GM19238 (cell line): Measurements from ENCODE around the gene PLCH2.

Experiments used
- DNase-seq: peaks from one replicate; pipeline ENCODE4 v3.0.0; 2011; ENCODE audit warnings: low spot score; ENCODE audit not compliant: insufficient read length

Gene PLCH2

DNA sequence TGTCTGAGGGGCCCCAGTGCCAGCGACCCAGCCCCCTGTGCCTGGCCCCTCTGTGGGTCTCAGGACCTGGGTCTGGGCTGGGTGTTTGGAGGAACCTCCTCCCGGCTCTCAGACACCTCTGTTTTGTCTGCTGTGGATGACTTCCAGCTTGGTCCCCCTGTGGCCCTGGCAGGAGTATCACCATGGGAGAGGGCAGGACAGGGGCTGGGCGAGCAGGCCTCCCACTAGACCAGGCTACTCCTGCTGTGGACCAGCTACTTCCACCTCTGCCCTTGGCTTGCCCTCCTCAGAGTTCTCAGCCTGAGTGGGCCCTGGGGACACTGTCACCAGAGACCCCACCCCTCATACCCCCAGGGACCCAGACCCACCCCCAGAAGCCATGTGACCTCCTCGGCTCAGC is 21.8 kb downstream of the PLCH2 start:
- DNase-seq = no peak

DNA sequence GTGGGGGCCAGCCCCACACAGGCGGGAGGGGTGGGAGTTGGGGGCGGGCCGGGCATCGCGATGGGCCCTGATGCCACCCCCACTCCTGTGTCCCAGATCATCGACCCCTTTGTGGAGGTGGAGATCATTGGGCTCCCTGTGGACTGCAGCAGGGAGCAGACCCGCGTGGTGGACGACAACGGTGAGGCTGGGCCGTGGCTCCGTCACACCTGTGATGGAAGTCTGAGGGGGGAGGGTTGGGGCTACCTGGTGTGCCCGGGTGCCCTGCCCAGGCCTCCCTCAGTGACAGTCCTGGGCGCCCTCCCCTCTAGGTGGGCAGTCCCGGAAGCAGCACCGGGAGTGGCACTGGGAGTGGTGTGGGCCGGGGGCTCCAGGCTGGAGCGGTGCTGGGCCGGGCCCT is 22.6 kb downstream of the PLCH2 start:
- DNase-seq = no peak

DNA sequence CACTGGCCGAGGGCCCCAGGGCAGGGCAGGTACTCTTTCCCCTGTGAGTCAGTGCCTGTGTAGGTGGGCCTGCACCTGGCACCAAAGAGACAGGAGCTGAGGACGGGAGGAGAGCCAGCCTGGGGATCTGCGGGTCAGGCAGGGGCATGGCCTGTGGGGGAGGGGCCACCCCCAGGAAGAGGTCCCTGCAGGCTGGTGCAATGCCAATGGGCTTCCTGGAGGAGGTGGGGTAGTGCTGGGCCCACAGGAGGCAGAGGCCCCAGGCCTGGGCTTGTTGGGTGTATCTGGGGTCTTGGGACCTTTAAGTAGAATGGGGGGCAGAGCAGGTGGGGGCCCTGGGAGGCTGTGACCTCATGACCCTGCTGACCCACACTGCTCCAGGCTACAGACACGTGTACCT is 23.2 kb downstream of the PLCH2 start:
- no peak for DNase-seq

DNA sequence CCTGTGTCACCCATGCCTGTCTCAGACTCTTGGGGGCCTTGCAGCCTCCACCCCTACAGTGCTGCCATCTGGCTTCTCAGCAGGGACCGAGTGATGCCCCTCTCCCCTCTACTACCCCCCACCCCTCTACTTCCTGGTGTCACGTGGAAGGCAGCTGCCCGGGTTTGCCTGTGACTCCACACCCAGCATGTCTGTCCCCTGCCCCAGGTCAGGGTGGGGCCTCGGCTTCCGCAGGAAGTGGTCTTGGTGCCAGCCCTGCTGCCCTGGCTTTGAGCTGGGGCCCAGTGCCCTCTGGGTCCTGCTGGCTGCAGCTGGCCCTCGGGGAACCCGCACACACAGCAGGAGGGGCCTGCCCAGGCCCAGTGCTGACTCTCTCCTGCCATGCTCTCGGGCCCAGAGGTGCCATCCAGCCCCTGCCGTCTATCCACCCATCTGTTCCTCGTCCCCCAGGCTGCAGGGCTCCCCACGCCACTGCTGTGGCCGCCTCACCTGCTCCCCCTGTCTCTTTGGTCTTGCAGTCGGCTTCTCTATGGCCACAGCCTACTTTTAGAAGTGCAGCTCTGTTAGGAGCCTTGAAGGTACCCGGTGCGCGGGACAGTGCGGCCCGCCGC is 24.0 kb downstream of the PLCH2 start:
- no peak for DNase-seq

DNA sequence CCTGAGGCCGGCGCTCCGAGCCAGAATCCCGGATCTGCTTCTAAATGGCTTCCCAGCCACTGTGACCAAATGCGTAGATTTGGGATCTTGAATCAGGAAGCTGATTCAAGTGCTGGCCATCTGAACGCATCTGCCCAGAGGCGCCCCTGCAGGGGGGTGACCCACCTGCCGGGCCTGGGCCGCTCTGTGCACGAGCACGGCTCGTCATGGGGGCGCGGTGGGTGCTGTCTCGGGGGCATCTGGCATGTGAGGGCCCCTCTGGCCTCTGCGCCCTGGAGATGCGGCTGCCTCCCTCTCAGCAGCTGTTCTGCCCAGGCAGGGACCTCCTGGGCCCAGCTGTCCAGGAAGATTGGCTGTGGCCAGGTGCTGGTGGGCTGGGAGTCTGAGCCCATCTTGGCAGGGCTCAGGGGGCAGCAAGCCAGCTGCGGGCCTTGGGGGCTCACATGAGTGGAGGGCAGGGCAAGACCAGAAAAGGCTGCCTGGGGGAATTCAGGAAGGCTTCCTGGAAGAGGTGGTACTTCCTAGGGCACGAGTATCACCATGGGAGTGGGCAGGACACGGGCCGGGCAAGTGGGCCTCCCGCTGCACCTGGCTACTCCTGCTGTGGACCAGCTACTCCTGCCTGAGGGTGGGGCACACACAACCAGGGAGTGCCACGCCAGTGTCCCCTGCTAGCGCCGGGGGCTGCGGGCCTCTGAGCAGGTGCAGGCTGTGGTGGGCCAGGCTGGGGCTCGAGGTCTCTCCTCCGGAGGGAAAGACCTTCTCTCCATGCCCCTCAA is 25.1 kb downstream of the PLCH2 start:
- DNase-seq = no peak

DNA sequence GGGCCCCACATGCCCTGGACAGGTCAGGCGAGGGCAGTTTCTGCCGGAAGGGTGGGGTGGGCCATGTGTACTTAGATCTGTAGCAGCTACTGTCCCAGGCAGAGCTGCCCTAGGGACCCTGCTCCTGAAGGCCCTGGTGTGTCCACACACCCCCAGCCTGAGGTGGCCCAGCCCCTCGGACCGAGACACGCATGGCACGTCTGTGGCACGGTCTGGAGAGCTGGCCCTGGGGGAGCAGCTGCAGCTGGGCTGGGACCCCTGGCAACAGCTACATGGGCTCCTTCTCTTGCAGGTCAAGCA is 25.7 kb downstream of the PLCH2 start:
- no peak for DNase-seq

DNA sequence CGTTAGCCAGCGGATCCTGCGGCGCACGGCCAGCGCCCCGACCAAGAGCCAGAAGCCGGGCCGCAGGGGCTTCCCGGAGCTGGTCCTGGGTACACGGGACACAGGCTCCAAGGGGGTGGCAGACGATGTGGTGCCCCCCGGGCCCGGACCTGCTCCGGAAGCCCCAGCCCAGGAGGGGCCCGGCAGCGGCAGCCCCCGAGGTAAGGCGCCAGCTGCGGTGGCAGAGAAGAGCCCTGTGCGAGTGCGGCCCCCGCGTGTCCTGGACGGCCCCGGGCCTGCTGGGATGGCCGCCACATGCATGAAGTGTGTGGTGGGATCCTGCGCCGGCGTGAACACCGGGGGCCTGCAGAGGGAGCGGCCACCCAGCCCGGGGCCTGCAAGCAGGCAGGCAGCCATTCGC is 26.1 kb downstream of the PLCH2 start:
- no peak for DNase-seq

DNA sequence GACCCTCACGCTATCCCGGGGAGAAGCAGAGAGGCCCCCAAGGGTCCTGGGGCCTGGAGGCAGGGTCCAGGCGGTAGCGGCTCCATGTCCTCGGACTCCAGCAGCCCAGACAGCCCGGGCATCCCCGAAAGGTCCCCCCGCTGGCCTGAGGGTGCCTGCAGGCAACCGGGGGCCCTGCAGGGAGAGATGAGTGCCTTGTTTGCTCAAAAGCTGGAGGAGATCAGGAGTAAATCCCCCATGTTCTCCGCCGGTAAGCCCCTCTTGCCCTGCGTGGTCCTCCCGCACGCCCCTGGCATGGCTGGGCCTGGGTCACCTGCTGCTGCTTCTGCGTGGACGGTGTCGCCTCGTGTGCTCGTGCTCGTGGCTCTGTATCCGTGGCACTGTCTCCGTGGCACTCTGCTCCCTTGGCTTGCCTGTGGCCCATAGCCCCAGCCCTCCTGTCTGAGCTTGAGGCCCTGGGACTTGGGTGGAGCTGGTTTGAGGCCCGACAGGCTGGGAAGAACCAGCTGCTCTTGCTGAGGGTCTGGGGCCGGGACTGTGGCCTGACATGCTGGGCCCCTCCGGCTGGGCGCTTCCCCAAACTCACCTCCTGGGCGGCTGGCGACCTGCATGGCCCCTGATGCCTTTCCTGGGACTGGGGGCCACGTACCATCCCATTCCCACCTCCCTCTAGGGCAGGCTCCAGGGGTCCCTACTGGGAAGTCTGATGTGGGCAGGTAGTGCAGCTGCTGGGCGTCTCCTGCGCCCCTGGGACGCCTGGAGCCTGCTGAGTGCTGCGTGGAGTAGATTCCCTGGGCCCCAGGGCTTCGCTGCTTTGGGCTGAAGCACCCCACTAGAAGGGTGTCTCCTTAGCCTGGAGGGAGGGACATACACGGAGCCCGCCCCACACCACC is 26.8 kb downstream of the PLCH2 start:
- DNase-seq = no peak

DNA sequence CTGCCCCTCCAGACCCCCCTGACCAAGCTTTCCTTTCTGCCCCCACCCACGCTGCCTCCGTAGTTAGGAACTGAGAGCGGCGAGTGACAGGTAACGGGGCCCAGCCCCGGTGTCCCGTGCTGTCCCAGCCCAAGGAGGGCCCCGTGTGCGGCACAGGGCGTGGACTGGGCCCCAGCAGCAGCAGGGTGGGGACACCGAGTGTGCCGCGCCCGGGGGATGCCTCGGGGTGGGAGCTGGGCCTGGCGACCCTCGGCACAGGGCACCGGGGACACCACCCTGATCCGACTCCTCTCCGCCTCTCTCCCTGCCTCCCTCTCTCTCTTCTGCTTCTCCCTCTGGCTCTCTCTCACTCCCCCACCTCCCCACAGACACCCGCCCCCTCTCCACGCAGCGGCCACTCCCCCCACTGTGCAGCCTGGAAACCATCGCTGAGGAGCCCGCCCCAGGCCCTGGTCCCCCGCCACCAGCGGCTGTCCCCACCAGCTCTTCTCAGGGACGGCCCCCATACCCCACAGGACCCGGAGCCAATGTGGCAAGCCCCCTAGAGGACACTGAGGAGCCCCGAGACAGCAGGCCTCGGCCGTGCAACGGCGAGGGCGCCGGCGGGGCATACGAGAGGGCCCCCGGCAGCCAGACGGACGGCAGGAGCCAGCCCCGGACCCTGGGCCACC is 27.6 kb downstream of the PLCH2 start:
- no peak for DNase-seq

DNA sequence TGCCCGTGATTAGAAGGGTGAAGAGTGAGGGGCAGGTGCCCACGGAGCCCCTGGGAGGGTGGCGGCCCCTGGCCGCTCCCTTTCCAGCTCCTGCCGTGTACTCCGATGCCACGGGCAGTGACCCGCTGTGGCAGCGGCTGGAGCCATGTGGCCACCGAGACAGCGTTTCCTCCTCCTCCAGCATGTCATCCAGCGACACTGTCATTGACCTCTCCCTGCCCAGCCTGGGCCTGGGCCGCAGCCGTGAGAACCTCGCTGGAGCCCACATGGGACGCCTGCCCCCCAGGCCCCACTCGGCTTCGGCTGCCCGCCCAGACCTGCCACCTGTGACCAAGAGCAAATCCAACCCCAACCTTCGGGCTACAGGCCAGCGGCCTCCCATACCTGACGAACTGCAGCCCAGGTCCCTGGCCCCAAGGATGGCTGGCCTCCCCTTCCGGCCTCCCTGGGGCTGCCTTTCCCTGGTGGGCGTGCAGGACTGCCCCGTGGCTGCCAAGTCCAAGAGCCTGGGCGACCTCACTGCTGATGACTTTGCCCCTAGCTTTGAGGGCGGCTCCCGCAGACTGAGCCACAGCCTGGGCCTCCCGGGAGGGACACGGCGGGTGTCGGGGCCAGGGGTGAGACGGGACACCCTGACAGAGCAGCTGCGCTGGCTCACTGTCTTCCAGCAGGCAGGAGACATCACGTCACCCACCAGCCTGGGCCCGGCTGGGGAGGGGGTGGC is 28.3 kb downstream of the PLCH2 start:
- DNase-seq = no peak

DNA sequence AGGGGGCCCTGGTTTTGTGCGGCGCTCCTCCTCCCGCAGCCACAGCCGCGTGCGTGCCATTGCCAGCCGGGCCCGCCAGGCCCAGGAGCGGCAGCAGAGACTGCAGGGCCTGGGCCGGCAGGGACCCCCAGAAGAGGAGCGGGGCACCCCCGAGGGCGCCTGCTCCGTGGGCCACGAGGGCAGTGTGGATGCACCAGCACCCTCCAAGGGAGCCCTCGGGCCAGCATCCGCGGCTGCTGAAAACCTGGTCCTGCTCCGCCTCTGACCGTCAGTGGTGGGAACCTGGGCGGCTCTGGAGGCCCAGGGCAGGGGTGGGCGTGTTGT is 28.8 kb downstream of the PLCH2 start:
- DNase-seq = no peak

DNA sequence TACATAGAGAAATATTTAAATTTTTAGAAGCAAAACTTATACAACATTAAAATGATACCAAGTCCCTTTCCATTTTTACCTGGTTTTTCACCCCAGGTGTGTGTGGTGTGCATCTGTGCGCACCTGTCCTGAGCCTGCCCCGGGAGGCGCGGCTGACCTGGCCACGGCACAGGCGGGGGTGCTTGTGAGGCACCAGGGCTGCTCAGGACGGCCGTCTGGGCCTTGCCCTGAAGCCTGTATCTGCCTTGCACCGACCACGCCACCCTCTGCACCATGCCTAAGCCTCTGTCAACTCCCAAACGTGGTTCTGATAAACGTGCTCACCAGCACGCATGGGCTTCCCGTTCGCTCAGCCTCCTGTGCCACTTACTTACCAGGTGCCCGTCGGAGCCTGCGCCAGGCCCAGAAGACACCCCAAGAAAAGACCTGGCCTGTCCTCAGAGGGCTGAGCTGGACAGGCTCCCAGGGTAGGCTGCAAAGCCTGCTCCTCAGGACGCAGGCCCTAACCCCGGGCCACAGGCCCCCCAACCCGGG is 29.4 kb downstream of the PLCH2 start:
- DNase-seq = no peak

DNA sequence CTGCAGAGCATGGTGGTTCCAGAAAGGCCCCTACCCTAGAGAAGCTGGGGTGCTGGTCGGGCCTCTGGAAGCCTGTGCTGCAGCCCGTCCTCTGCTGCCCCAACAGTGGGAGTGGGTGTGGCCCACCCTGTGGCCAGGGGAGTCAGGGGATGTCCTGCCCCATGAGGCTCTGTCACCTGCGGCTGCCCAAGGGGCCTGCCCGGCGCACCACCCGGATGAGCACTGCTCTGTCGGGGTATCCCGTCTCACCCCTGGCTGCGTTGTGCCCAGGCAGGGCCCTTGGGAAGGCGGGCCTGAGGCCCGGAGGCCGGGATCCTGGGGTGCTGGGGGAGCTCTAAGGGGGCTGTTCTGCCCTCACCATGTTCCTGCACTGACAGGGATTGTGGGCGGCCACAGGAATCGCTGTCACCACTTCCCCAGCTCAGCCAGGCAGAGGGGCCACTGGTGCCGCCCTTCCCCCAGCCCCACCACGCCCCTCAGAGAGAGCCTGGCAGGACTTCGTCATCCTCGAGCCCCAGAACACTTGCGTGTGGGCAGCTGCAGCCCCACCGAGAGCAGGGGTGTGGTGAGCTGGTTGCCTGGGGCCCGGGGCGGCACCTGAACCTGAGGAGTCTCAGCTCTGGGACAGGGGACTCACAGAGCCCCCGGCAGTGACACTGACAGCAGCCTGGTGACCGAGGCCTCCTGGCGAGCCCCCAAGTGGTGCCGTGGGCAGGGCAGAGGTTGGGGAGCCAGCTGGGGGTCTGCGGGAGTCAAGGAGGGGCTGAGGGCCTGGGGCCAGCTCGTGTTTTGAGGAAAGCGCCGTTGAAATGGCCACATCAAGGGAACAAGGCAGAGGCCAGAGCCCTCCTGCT is 30.1 kb downstream of the PLCH2 start:
- no peak for DNase-seq

DNA sequence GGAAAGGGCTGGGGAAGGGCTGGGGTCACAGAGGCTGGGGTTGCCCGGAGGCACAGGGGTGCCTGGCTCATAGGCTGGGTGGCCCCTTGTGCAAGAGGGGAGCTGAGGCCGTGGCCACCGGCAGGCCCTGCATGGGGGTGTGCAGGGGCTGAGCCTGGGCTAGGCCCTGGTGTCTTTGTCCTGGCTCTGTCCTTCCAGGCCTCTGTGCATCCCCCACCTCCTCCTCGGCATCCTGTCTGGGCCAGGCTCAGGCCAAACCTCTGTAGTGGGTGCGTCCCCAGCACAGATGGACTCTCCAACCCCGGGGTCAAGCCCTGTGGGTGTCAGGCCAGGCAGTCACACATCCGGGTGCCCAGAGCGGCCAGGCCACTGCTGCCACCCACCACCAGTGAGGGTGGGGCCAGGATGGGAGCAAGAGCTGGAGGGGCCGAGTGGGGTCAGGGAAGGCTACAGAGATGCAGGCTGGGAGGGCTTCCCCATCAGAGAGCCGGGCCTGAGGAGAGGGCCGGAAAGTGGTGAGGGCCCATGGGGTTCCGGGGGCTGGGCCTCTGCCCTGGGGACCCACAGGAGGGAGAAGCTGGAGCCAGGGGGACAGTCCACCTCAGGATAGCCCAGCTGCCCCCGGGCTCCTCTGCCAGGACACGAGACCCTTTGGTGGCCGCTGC is 30.9 kb downstream of the PLCH2 start:
- DNase-seq = no peak

DNA sequence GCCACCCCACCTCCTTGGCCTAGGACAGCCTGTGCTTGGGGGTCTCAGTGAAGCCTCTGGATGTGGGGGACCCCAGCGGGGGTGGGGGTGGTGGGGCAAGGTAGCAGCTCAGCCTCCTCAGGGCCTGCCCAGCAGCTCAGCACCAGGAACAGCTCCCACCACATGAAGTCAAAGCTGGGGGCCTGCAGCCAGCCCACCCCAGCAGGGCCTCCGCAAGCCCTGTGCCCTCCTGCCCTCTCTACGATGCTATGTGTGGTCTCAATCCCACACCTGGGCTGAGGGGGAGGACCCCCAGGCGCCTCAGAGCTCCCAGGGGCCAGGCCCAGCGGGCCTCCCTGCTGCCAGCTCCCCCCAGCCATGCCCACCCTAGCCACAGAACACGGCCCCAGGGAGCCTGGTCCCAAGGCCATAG is 31.7 kb downstream of the PLCH2 start:
- DNase-seq = no peak

DNA sequence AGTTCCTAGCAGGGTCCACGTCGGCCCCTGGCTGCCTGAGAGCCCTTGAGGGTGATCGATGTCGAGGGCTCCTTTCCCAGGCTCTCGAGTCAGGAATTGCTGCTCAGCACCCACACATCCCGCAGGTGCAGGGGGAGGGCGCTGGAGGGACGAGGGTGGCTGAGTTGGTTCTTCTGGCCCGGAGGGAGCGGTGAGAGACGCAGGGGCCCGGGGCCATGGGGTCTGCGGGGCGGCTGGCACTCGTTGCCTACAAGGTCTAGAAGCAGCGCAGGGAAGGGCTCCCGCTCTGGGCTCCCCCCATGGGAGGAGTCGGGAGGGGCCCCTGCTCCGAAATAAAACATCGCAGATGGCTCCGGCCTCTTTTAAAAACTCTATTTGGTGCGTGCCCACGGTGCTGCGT is 32.1 kb downstream of the PLCH2 start:
- DNase-seq = no peak

DNA sequence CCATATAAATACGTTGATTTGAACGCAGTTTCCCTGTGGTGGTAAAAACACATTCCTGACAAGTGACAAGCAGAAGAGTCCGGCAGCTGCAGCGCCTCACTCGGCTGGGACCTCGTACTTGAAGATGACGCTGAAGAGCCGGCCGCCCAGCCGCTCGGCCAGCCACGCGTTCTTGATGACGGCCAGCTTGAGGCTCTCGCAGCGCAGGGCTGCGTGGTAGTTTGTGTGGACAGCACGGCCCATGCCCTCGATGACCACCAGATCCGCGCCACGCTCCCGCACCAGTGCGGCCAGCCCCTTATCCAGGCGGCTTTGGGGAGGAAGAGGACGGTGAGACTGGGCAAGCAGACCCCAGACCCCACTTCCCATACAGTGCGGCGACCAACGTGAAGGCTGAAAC is 32.7 kb downstream of the PLCH2 start:
- DNase-seq = no peak

DNA sequence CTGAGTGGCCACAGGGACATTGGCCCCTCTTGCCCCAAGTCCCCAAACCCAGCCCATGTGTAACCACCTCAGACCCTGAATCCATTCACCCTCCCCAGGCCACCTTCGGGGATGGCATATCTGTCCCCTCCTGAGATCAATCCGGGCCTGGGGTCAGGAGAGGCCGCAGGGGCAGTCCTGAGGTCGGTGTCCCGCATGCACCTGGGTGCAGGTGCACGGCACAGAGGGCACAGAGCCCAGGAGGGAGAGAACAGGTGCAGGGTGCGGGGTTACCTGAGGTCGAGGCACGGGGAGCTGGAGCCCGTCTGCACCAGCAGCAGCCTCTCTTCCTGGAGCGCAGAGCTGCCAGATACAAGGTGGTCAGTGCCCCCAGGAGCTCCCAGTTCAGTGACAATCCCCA is 33.5 kb downstream of the PLCH2 start:
- no peak for DNase-seq

DNA sequence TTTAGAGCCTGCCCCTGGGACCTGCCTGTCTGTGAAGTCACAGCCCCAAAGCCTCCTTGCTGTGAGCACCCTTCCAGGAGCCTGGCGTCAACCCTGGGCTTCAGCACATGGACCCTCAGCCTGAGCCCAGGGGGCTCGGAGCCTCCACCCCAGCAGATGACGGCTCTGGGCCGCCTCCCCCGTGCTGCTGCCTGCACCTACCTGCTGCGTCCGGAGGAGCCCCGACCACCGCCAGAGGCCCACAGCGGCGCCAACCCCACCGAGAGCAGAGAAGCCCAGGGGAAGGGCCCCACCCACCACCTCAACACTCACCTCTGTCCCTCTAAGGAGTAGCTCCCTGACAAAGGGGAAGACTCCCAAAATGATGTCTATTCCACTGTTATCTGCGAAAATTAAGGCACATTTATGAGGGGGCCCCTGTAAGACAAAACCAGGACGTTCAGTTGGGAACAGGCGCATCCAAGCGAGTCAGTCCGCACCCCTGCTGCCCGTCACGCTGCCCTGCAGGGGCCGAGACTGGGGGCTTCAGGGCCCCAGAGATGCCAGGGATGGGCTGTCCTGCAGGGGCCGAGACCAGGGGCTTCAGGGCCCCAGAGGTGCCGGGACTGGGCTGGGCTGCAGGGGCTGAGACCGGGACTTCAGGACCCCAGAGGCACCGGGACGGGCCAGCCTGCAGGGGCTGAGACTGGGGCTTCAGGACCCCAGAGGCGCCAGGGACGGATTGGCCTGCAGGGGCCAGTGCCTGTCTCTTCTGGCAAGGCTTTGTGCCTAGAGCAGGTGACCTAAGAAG is 34.5 kb downstream of the PLCH2 start:
- DNase-seq = no peak
